Natural killer cell treated with Interleukin-12 subunit alpha and Interleukin-12 subunit beta and Interleukin-15 and Interleukin-18, amount 100 ng/mL, for 72 hours (primary cell): Measurements from ENCODE around the gene EDN2. TPM values are rescaled to one million over a fixed set of nuclear protein-coding genes. Genes with fewer than 3 reads are reported as not detected.

ENCODE experiments used
- ATAC-seq, 2 donors: fragments of 150-1000 bp; cut with Tn5 transposase in 1 of 2; sonication (Bioruptor Pico), chemical (Tn5 transposase) in 1 of 2; 2 replicates each; pipeline ENCODE4 v1.10.0; 2021
- DNase-seq: peaks from one replicate; pipeline ENCODE4 v3.0.0; 2022; ENCODE audit warnings: low spot score
- H3K27ac Mint-ChIP-seq, 2 donors: 1 replicate in 1 of 2; 2 replicates in 1 of 2; pipeline ENCODE4 v1.8.0; 2022; ENCODE audit warnings: mixed read lengths in 2 of 2, mild to moderate bottlenecking in 1 of 2, moderate library complexity in 1 of 2
- H3K27me3 Mint-ChIP-seq, 2 donors: 1 replicate in 1 of 2; 2 replicates in 1 of 2; pipeline ENCODE4 v1.8.0; 2022; ENCODE audit warnings: mixed read lengths in 2 of 2
- H3K36me3 Mint-ChIP-seq: one replicate; pipeline ENCODE4 v1.8.0; 2022; ENCODE audit warnings: mixed read lengths
- H3K4me1 Mint-ChIP-seq, 2 donors: 1 replicate in 1 of 2; 2 replicates in 1 of 2; pipeline ENCODE4 v1.8.0; 2022; ENCODE audit warnings: low read depth in 2 of 2, mixed read lengths in 2 of 2, mild to moderate bottlenecking in 1 of 2
- H3K4me3 Mint-ChIP-seq: one replicate; pipeline ENCODE4 v1.8.0; 2022; ENCODE audit warnings: mixed read lengths
- H3K9me3 Mint-ChIP-seq: 2 replicates; pipeline ENCODE4 v1.8.0; 2022; ENCODE audit warnings: mixed read lengths
- total RNA-seq, 2 donors: library from RNA; stranded (reverse); gene quantifications; one replicate each; pipeline ENCODE4 v1.2.3, GENCODE V29; 2022

EDN2 gene
- not detected for total RNA-seq

DNA sequence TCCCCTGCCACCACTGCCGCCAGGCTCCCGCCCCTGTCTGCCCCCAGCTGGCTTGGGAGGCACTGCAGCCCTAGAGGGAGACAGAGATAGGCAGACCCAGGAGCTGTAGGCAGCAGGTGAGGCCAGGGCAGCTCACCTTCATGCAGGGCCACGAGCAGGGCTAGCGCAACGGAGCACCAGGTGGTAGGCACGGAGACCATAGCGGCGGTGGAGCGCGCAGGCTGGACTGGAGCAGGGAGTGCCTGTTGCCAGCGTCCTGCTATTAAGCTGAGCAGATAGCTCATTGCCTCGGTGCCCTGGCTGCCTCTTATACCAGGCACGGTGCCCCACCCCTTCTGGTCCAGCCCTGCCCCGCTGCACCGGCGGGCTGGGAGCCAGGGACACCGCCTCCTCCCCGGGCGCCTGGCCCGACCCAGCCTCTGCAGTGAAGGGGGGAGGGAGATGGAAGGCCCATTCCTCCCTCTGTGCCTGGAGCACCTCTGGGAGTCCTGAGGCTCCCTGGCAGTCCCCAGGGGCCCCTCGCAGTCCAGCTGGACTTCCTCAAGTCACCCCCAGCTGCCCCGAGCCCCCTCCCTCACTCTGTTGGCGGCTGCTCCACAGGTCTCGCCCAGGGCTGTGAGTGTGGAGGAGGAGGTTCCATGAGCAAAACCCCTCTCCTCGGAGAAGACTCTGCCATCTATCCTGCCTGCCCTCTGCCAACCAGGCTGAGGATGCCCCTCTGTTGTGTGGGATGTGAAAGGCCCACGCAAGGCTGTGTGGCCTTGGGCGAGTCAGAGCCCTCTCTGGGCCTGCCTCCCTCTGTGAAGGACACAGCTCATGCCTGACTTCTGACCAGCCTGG is at the start of gene EDN2:
EDN2 (minus strand) TSS at position 282 of the 840 bp plus-strand sequence; CDS start at position 200, 82 bp downstream.
- DNase-seq (no peak), ATAC-seq (peak in 1 of 2 donors; percentile 41)
- H3K4me1 Mint-ChIP-seq, result peaks cover 0 to 6% of the 10 kb centered on the region in 2 donors
- no peaks in the 10 kb centered on the region for H3K36me3 Mint-ChIP-seq
- H3K9me3 Mint-ChIP-seq, result peaks cover 3% of the 10 kb centered on the region
- H3K27me3 Mint-ChIP-seq, result peaks cover 13 to 15% of the 10 kb centered on the region in 2 donors
- no peak within 1 kb of the TSS for H3K4me3 Mint-ChIP-seq
- no peak within 1 kb of the TSS for H3K27ac Mint-ChIP-seq

- no peaks in the 10 kb centered on the region for H3K27me3 Mint-ChIP-seq
- H3K4me1 Mint-ChIP-seq, result peaks cover 7 to 45% of the 10 kb centered on the region in 2 donors
- peaks cover 5% of the 10 kb centered on the region for H3K9me3 Mint-ChIP-seq
- H3K36me3 Mint-ChIP-seq, result peaks cover 6% of the 10 kb centered on the region
- no peak overlapping the region for H3K27ac Mint-ChIP-seq
- ATAC-seq (no peak), DNase-seq (no peak)
- H3K4me3 Mint-ChIP-seq, result no peak overlapping the region
These were observed 49.2 kb upstream of the EDN2 start for GRCh38 chr1:41533731-41534080.

DNA sequence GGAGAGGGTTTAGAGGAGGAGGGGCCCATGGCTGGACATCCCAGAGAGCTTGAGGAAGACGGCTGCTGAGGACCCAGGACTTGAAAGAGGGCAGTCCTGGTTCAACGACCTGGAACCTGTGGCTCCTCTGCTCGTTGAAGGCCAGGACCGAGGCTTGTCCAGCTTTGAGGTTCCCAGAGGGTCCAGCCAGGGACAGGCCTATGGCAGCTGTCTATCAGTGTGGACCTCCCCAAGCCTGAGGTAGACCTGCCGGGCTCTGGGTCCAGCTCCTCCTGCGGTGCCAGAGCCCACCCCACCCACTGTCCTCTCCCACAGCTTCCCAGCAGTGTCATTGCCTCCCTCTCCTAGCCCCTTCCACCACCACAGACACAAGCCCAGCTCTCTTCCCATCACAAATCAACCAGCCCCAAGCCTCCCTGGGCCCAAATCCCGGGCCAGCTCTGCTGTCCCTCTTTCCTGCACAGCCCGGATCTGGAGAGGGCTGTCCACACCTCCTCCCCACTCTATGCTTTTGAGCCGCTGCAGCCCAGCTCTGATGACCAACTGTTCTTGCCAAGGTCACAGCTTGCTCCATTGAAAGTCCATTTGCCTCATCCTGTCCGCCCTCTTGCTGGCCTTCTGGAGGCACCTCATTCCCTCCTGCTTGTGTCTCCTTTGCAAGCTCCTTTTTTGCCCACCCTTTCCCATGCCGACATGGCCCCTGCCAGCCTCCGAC is 48.7 kb upstream of the EDN2 start:
- ATAC-seq (no peak), DNase-seq (no peak)
- Mint-ChIP-seq H3K27ac (no peak overlapping the region), H3K36me3 (peaks cover 6% of the 10 kb centered on the region), H3K9me3 (peaks cover 5% of the 10 kb centered on the region), H3K4me1 (peaks cover 7 to 44% of the 10 kb centered on the region in 2 donors), H3K4me3 (no peak overlapping the region), H3K27me3 (no peaks in the 10 kb centered on the region)

GRCh38 chr1:41532206-41532975 is 47.9 kb upstream of the EDN2 start:
- no peak for ATAC-seq
- Mint-ChIP-seq H3K4me3 (no peak overlapping the region), H3K36me3 (peaks cover 6% of the 10 kb centered on the region), H3K27me3 (no peaks in the 10 kb centered on the region), H3K4me1 (peaks cover 7 to 45% of the 10 kb centered on the region in 2 donors), H3K27ac (peak overlapping the region in 1 of 2 donors; percentile 6), H3K9me3 (peaks cover 10% of the 10 kb centered on the region)
- DNase-seq, result no peak

DNA sequence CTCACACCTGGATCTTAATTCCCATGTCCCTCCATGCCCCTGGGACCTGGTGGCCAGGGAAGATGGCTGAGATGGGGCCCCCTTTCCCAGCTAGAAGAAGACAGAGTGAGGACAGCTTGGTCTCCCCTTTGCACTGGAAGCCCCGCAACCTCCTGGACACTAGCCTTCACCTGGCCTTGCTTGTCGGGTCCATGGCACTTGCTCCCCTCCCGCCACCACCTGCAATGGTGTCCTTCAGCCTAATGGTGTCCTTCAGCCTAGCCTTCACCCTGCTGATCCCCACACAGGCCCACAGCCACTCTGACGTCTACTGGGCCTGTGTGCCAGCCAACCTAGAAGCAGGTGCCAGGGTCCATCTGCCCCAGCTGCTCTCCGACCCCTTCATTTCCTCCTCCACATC is 45.9 kb upstream of the EDN2 start:
- H3K27ac Mint-ChIP-seq, result peak overlapping the region; percentile 38 to 59
- H3K27me3 Mint-ChIP-seq, result no peaks in the 10 kb centered on the region
- no peak overlapping the region for H3K4me3 Mint-ChIP-seq
- DNase-seq (no peak), ATAC-seq (no peak)
- H3K4me1 Mint-ChIP-seq, result peaks cover 7 to 50% of the 10 kb centered on the region in 2 donors
- peaks cover 17% of the 10 kb centered on the region for H3K9me3 Mint-ChIP-seq
- H3K36me3 Mint-ChIP-seq, result peaks cover 6% of the 10 kb centered on the region

GRCh38 chr1:41529621-41530395 is 45.3 kb upstream of the EDN2 start:
- Mint-ChIP-seq H3K4me1 (peaks cover 7 to 50% of the 10 kb centered on the region in 2 donors), H3K4me3 (no peak overlapping the region), H3K9me3 (peaks cover 17% of the 10 kb centered on the region), H3K36me3 (peaks cover 6% of the 10 kb centered on the region), H3K27me3 (no peaks in the 10 kb centered on the region), H3K27ac (peak overlapping the region; percentile 38 to 59)
- DNase-seq, result no peak
- ATAC-seq, result no peak

GRCh38 chr1:41528726-41529605 is 44.5 kb upstream of the EDN2 start:
- Mint-ChIP-seq H3K4me1 (peaks cover 7 to 50% of the 10 kb centered on the region in 2 donors), H3K36me3 (peaks cover 6% of the 10 kb centered on the region), H3K27ac (no peak overlapping the region), H3K27me3 (no peaks in the 10 kb centered on the region), H3K4me3 (no peak overlapping the region), H3K9me3 (peaks cover 17% of the 10 kb centered on the region)
- no peak for ATAC-seq
- peak; percentile 13 for DNase-seq

GRCh38 chr1:41528106-41528505 is 43.6 kb upstream of the EDN2 start:
- Mint-ChIP-seq H3K4me3 (no peak overlapping the region), H3K27me3 (no peaks in the 10 kb centered on the region), H3K27ac (peak overlapping the region in 1 of 2 donors; percentile 37), H3K4me1 (peaks cover 7 to 44% of the 10 kb centered on the region in 2 donors), H3K9me3 (peaks cover 17% of the 10 kb centered on the region), H3K36me3 (peaks cover 6% of the 10 kb centered on the region)
- DNase-seq (no peak), ATAC-seq (no peak)

DNA sequence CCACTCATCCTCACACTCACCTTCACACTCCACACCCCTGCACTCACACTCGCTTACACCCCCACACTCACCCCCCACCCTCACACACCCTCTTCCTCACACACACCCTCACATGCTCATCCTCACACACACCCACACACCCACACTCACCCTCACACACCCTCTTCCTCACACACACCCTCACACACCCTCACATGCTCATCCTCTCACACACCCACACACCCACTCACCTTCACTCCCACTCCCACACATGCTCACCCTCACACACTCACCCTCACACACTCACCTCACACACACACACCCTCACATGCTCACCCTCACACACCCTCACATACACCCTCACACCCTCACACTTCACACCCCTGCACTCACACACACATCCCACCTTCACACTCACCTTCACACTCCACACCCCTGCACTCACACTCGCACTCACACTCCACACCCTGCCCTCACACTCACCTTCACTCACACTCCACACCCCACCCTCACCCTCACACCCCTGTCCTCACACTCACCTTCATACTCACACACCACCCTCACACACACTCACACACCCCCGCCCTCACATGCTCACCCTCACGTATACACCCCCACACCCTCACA is 42.6 kb upstream of the EDN2 start:
- DNase-seq, result no peak
- Mint-ChIP-seq H3K9me3 (peaks cover 17% of the 10 kb centered on the region), H3K36me3 (peaks cover 6% of the 10 kb centered on the region)

GRCh38 chr1:41525891-41526587 is 41.6 kb upstream of the EDN2 start:
- Mint-ChIP-seq H3K4me3 (no peak overlapping the region), H3K36me3 (peaks cover 6% of the 10 kb centered on the region), H3K9me3 (peaks cover 17% of the 10 kb centered on the region), H3K4me1 (peaks cover 7 to 34% of the 10 kb centered on the region in 2 donors), H3K27me3 (no peaks in the 10 kb centered on the region), H3K27ac (no peak overlapping the region)
- ATAC-seq (no peak), DNase-seq (no peak)

More for the DNA sequence above, 42.6 kb upstream of the EDN2 start:
- H3K4me3 Mint-ChIP-seq, result no peak overlapping the region
- H3K27ac Mint-ChIP-seq, result peak overlapping the region in 1 of 2 donors; percentile 37
- H3K4me1 Mint-ChIP-seq, result peaks cover 7 to 39% of the 10 kb centered on the region in 2 donors
- no peak for ATAC-seq
- no peaks in the 10 kb centered on the region for H3K27me3 Mint-ChIP-seq

- peaks cover 16% of the 10 kb centered on the region for H3K9me3 Mint-ChIP-seq
- H3K27me3 Mint-ChIP-seq, result no peaks in the 10 kb centered on the region
- H3K4me1 Mint-ChIP-seq, result peaks cover 5 to 26% of the 10 kb centered on the region in 2 donors
- ATAC-seq (no peak), DNase-seq (no peak)
- no peak overlapping the region for H3K27ac Mint-ChIP-seq
- peaks cover 4% of the 10 kb centered on the region for H3K36me3 Mint-ChIP-seq
- no peak overlapping the region for H3K4me3 Mint-ChIP-seq
These were observed 40.5 kb upstream of the EDN2 start for GRCh38 chr1:41524676-41525675.
